Lower lobe of right lung (tissue), 2 donors: ENCODE data around the gene CXADR. TPM values are rescaled to one million over a fixed set of nuclear protein-coding genes. Genes with fewer than 3 reads are reported as not detected.
"Not testable (repeated sequence)": the region's sequence is repeated elsewhere in the genome, so short reads cannot be mapped to it uniquely, and the experiment has no call there.

Experiments
- ATAC-seq, 2 donors: fragments of 200-7000 bp; cut with Tn5 transposase; one replicate each; pipeline ENCODE4 v1.9.1; 2020 to 2022; ENCODE audit warnings: mild to moderate bottlenecking in 2 of 2, moderate library complexity in 2 of 2
- DNase-seq: peaks from one replicate; pipeline ENCODE4 v3.0.0-alpha.2; 2020
- H3K27ac ChIP-seq: fragments of 200-600 bp; one replicate; pipeline ENCODE4 v1.8.0; 2022
- H3K27me3 ChIP-seq: fragments of 200-600 bp; one replicate; pipeline ENCODE4 v1.8.0; 2022; ENCODE audit warnings: low read depth
- H3K36me3 ChIP-seq: fragments of 200-600 bp; one replicate; pipeline ENCODE4 v1.8.0; 2022; ENCODE audit warnings: mild to moderate bottlenecking
- H3K4me1 ChIP-seq: fragments of 200-600 bp; one replicate; pipeline ENCODE4 v1.8.0; 2022
- H3K4me3 ChIP-seq: fragments of 200-600 bp; one replicate; pipeline ENCODE4 v1.8.0; 2022; ENCODE audit warnings: mild to moderate bottlenecking
- H3K9me3 ChIP-seq: fragments of 200-600 bp; one replicate; pipeline ENCODE4 v1.8.0; 2022
- intact Hi-C: fragments of 100-400 bp; cut with DNase I; formaldehyde crosslinking; loops from one replicate; pipeline ENCODE4 v1.11.0; 2022
- total RNA-seq: library from RNA; stranded (reverse); fragmentation: NEBNext Ultra II Directional; extraction: Animal tissue kit (Norgen Biotek cat#: 25700); gene quantifications from one replicate; pipeline ENCODE4 v1.2.1, GENCODE V29; 2021
- TF ChIP-seq, protein P1 (sequence below): fragments of 200-600 bp; IDR thresholded peaks from one replicate; pipeline ENCODE4 v1.8.0; 2022; ENCODE audit warnings: antibody characterized with exemption, mild to moderate bottlenecking
- donor health status: DM: no; HTN: yes; CAD: no; lungs with severe emphysema.

The CXADR gene
- total RNA-seq, 1 donor from 2014 or later, result 26.6 TPM

DNA sequence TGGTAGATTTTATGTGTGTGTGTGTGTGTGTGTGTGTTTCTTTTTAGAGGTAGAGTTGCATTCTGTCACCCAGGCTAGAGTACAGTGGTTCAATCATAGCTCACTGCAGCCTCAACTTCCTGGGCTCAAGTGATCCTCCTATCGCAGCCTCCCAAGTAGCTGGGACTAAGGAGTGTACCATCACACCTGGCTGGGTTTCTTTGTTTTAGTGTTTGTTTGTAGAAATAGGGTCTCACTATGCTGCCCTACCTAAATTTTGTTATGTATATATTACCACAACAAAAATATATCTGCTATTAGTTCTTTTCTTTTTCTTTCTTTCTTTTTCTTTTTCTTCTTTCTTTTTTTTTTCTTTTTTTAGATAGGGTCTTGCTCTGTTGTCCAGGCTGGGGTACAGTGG lies 43.1 kb upstream of the CXADR start:
- ATAC-seq, result no peak

DNA sequence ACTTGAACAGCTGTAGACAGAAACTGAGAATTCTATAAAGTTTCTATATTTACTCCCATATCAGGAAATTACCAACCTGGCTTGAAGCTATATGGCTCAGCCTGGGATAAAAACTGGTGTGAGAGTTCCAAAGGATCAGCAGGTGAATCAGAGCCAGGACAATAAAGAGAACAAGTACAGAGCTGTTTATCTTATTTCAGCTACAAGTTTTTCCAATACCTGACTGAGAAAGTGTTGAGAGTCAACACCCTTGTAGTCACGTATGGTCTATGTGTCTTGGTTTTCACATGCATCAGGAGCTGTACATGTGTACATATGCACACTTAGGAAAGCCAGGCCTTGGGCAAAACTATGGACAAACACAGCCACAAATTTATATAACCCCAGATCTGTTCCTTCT lies 40.7 kb upstream of the CXADR start:
- Histone ChIP-seq H3K4me1 (no peaks in the 10 kb centered on the region), H3K27ac (no peak overlapping the region), H3K27me3 (no peaks in the 10 kb centered on the region), H3K4me3 (no peak overlapping the region), H3K36me3 (no peaks in the 10 kb centered on the region), H3K9me3 (no peaks in the 10 kb centered on the region)
- ATAC-seq (no peak), DNase-seq (no peak)
- intact Hi-C loops, result no loop called here
- TF ChIP-seq, protein P1, sequence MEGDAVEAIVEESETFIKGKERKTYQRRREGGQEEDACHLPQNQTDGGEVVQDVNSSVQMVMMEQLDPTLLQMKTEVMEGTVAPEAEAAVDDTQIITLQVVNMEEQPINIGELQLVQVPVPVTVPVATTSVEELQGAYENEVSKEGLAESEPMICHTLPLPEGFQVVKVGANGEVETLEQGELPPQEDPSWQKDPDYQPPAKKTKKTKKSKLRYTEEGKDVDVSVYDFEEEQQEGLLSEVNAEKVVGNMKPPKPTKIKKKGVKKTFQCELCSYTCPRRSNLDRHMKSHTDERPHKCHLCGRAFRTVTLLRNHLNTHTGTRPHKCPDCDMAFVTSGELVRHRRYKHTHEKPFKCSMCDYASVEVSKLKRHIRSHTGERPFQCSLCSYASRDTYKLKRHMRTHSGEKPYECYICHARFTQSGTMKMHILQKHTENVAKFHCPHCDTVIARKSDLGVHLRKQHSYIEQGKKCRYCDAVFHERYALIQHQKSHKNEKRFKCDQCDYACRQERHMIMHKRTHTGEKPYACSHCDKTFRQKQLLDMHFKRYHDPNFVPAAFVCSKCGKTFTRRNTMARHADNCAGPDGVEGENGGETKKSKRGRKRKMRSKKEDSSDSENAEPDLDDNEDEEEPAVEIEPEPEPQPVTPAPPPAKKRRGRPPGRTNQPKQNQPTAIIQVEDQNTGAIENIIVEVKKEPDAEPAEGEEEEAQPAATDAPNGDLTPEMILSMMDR, result no peak

More for the DNA sequence above, 43.1 kb upstream of the CXADR start:
- Histone ChIP-seq H3K27ac (no peak overlapping the region), H3K4me1 (no peaks in the 10 kb centered on the region), H3K4me3 (no peak overlapping the region), H3K36me3 (no peaks in the 10 kb centered on the region), H3K27me3 (no peaks in the 10 kb centered on the region), H3K9me3 (no peaks in the 10 kb centered on the region)
- no peak for DNase-seq
- intact Hi-C loops, result no loop called here
- TF ChIP-seq, protein P1, result no peak

DNA sequence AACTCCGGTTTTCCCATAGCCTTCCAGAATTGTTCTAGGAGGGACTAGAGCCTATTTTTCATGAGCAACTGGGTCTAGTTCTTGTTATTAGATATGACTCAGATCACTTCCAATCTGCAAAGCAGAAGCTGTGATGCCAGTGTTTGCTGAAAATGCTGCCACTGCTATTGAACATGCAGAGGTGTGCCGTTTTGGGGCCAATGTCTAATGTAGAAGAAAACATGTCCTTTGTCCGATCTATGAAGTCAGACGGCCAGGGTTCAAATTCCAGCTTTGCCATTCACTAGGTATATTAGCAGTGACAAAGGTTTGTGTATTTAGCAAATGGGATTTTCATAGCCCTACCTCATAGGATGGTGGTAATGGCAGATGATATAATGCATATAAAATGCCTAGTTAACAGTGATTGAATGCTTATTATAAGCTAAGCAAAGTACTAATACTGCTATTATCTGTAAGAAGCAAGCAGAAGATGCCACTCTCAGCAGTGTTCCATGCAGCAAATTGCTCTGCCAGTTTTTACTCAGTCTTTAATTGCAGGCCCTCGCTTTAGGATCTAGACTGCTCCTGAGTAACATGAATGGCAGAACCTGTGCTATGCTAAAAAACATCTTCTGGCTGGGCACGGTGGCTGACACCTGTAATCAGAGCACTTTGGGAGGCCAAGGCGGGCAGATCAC lies 40.1 kb upstream of the CXADR start:
- Histone ChIP-seq H3K36me3 (no peaks in the 10 kb centered on the region), H3K27ac (no peak overlapping the region), H3K27me3 (no peaks in the 10 kb centered on the region), H3K4me1 (no peaks in the 10 kb centered on the region), H3K9me3 (no peaks in the 10 kb centered on the region), H3K4me3 (no peak overlapping the region)
- ATAC-seq (no peak), DNase-seq (no peak)
- TF ChIP-seq, protein P1, result no peak
- intact Hi-C loops, result no loop called here

DNA sequence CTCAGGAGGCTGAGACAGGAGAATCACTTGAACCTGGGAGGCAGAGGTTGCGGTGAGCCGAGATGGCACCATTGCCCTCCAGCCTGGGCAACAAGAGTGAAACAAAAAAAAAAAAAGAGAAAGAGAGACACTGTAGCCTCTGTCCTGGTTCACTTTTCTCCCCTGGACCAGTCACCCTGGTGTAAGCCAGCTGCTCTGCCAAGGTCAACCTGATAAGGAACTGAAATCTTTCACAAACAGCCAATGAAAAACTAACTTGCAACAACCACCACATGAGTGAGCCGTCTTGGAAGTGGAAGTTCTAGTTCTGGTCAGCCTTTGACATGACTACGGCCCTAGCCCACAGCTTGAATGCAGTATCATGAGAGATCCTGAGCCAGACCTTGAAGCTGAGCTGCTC lies 36.8 kb upstream of the CXADR start:
- H3K9me3 ChIP-seq, result no peaks in the 10 kb centered on the region
- H3K27ac ChIP-seq, result no peak overlapping the region
- no peaks in the 10 kb centered on the region for H3K4me1 ChIP-seq
- intact Hi-C loops, result no loop called here
- no peaks in the 10 kb centered on the region for H3K27me3 ChIP-seq
- DNase-seq (no peak), ATAC-seq (peak; percentile 68 to 72)
- H3K4me3 ChIP-seq, result no peak overlapping the region
- TF ChIP-seq, protein P1, result no peak
- H3K36me3 ChIP-seq, result no peaks in the 10 kb centered on the region

DNA sequence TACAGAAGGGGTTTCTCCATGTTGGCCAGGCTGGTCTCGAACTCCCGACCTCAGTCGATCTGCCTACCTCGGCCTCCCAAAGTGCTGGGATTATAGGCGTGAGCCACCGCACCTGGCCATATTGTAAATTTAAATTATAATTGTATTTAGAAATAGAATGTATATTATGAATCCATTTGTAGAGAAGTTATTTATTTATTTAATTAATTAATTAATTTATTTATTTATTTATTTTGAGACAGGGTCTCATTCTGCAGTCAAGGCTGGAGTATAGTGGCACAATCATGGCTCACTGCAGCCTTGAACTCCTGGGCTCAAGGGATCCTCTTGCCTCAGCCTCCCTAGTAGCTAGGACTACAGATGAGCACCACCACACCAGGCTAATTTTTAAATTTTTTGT lies 34.7 kb upstream of the CXADR start:
- H3K27ac ChIP-seq, DNase-seq: not testable (repeated sequence)

DNA sequence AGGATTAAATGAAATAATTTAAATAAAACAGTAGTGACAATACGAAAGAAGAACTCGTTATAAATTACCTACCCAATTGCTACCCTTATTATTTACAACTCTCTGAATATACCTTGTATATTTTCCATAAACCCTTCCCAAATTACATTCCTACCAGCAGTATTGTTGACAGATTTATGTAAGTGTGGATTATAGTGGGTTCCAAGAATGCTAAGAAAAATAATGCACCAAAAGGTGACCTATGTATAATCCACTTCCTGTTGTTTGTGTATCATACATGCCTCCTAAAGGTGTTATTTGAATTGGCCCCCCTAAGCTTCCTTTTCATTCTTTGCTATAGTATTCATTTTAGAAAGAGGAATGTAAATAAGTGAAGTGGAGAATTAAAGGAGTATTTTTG lies 33.2 kb upstream of the CXADR start:
- no peaks in the 10 kb centered on the region for H3K4me1 ChIP-seq
- intact Hi-C loops, result no loop called here
- no peaks in the 10 kb centered on the region for H3K27me3 ChIP-seq
- no peaks in the 10 kb centered on the region for H3K36me3 ChIP-seq
- DNase-seq (no peak), ATAC-seq (no peak)
- TF ChIP-seq, protein P1, result no peak
- H3K4me3 ChIP-seq, result no peak overlapping the region
- H3K27ac ChIP-seq, result no peak overlapping the region
- H3K9me3 ChIP-seq, result no peaks in the 10 kb centered on the region

More for the DNA sequence above, 34.7 kb upstream of the CXADR start:
- intact Hi-C loops, H3K4me3 ChIP-seq, H3K9me3 ChIP-seq, ATAC-seq, H3K27me3 ChIP-seq, H3K36me3 ChIP-seq, H3K4me1 ChIP-seq: not testable (repeated sequence)
